Occipital lobe (tissue), 3 donors: ENCODE measurements around the gene SGPP1. TPM values are rescaled to one million over a fixed set of nuclear protein-coding genes. Genes with fewer than 3 reads are reported as not detected.
"Not testable (repeated sequence)": the region's sequence is repeated elsewhere in the genome, so short reads cannot be mapped to it uniquely, and the experiment has no call there.

Experiments
- DNase-seq: peaks from one replicate; lab custom pipeline; 2025; lab: John Stamatoyannopoulos, UW
- small RNA-seq: library from RNA; depleted of rRNA; stranded (forward); fragments of <200 nt; gene quantifications from one replicate; pipeline ENCODE3, GENCODE V24; 2014
- total RNA-seq: library from RNA; depleted of rRNA; stranded (reverse); fragments of >200 nt; gene quantifications from one replicate; pipeline ENCODE4 v1.2.3, GENCODE V29; 2014

SGPP1 gene
- total RNA-seq, 1 donor from 2014 or later, result 43.0 TPM

- peak; percentile 97 for DNase-seq
Measured at GRCh38 chr14:63641473-63642228, 86.2 kb downstream of the SGPP1 start, which contains the start of gene WDR89. Gene WDR89 (minus strand): TSS chr14:63641871. CDS start chr14:63599942, 41,929 bp downstream.

- DNase-seq, result no peak
Measured at GRCh38 chr14:63638493-63638892, 89.4 kb downstream of the SGPP1 start.

- not testable (repeated sequence) for DNase-seq
Measured at GRCh38 chr14:63636094-63636635, 91.7 kb downstream of the SGPP1 start.

Small RNA genes within 50 kb of the gene (small RNA-seq; reads per million reads assigned to genes)
- gene AL161670.1 (not detected), gene RF00012 (0.12 reads per million), gene RNU7-116P (not detected)

Other genes starting within 250 kb of the SGPP1 start
- 44.0 TPM for gene PPP2R5E, start 184.7 kb downstream of the SGPP1 start, total RNA-seq
- gene WDR89, start 86.2 kb downstream of the SGPP1 start, total RNA-seq, result 45.7 TPM
- 94.8 TPM for gene SYNE2, start 124.9 kb upstream of the SGPP1 start, total RNA-seq